ENCODE measurements around the gene CDH15.

The CDH15 gene

GRCh38 chr16:89200850-89201411, 29.4 kb downstream of the CDH15 start:
- Histone ChIP-seq H3K9me3 (ENCODE audit: control insufficient read depth, insufficient read depth, low read depth, low read length) (no peaks in the 10 kb centered on the region), H3K36me3 (ENCODE audit: control insufficient read depth in 2 of 2, insufficient read depth in 1 of 2, low read length in 2 of 2) (no peaks in the 10 kb centered on the region), H3K27ac (ENCODE audit: extremely low read depth, low read depth, low read length) (no peak overlapping the region), H3K4me1 (ENCODE audit: control insufficient read depth, insufficient read depth, low read length) (no peaks in the 10 kb centered on the region), H3K4me3 (ENCODE audit: low read depth, low read length) (no peak overlapping the region)
- ChIA-PET CTCF (no interaction called here), POLR2A (interaction anchor here (0.6 to 1.0 kb wide), 2 partner anchors 9 to 17 kb away, joined by 4 to 6 read pairs; partner anchors contain the start of gene ZNF778)
- no peak for TF ChIP-seq ZNF121 (tag by site-specific recombination; IDR thresholded peaks at IDR 0.05)
- TF ChIP-seq PBX3 (CRISPR knock-in tag; IDR thresholded peaks at IDR 0.05): no peak
- no peak for TF ChIP-seq ZNF707 (tag by site-specific recombination; IDR thresholded peaks at IDR 0.05)
- TF ChIP-seq PRDM4 (tag by site-specific recombination; IDR thresholded peaks at IDR 0.05): no peak
- TF ChIP-seq, protein P1, sequence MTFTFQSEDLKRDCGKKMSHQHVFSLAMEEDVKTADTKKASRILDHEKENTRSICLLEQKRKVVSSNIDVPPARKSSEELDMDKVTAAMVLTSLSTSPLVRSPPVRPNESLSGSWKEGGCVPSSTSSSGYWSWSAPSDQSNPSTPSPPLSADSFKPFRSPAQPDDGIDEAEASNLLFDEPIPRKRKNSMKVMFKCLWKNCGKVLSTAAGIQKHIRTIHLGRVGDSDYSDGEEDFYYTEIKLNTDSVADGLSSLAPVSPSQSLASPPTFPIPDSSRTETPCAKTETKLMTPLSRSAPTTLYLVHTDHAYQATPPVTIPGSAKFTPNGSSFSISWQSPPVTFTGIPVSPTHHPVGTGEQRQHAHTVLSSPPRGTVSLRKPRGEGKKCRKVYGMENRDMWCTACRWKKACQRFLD (tag by site-specific recombination; IDR thresholded peaks at IDR 0.05): no peak
- no peak for TF ChIP-seq ZNF473 (tag by site-specific recombination; IDR thresholded peaks at IDR 0.05)
- no peak for TF ChIP-seq ZNF18 (tag by site-specific recombination; IDR thresholded peaks at IDR 0.05)
- TF ChIP-seq ZNF571 (tag by site-specific recombination; IDR thresholded peaks at IDR 0.05): no peak
- no peak for TF ChIP-seq ZNF302 (tag by site-specific recombination; IDR thresholded peaks at IDR 0.05; ENCODE audit: low read depth)
- no peak for TF ChIP-seq ZNF549 (tag by site-specific recombination; IDR thresholded peaks at IDR 0.05)
- TF ChIP-seq PRDM1 (tag by site-specific recombination; IDR thresholded peaks at IDR 0.05): no peak
- TF ChIP-seq WT1 (tag by site-specific recombination; IDR thresholded peaks at IDR 0.05): no peak
- no peak for TF ChIP-seq ZNF596 (tag by site-specific recombination; IDR thresholded peaks at IDR 0.05)
- TF ChIP-seq GLI4 (tag by site-specific recombination; IDR thresholded peaks at IDR 0.05): no peak
- TF ChIP-seq, protein P2, sequence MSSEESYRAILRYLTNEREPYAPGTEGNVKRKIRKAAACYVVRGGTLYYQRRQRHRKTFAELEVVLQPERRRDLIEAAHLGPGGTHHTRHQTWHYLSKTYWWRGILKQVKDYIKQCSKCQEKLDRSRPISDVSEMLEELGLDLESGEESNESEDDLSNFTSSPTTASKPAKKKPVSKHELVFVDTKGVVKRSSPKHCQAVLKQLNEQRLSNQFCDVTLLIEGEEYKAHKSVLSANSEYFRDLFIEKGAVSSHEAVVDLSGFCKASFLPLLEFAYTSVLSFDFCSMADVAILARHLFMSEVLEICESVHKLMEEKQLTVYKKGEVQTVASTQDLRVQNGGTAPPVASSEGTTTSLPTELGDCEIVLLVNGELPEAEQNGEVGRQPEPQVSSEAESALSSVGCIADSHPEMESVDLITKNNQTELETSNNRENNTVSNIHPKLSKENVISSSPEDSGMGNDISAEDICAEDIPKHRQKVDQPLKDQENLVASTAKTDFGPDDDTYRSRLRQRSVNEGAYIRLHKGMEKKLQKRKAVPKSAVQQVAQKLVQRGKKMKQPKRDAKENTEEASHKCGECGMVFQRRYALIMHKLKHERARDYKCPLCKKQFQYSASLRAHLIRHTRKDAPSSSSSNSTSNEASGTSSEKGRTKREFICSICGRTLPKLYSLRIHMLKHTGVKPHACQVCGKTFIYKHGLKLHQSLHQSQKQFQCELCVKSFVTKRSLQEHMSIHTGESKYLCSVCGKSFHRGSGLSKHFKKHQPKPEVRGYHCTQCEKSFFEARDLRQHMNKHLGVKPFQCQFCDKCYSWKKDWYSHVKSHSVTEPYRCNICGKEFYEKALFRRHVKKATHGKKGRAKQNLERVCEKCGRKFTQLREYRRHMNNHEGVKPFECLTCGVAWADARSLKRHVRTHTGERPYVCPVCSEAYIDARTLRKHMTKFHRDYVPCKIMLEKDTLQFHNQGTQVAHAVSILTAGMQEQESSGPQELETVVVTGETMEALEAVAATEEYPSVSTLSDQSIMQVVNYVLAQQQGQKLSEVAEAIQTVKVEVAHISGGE (tag by site-specific recombination; conservative IDR thresholded peaks at IDR 0.05; ENCODE audit: low read depth): no peak
- no peak for TF ChIP-seq ZNF692 (tag by site-specific recombination; IDR thresholded peaks at IDR 0.05)
- no peak for TF ChIP-seq ZBTB48 (tag by site-specific recombination; IDR thresholded peaks at IDR 0.05)
